ENCODE measurements around the gene ADCYAP1R1. TPM values are rescaled to one million over a fixed set of nuclear protein-coding genes. Genes with fewer than 3 reads are reported as not detected.

ADCYAP1R1 gene
- total and polyA plus RNA-seq, 2 of the 8 experiments (the other 6 are each of a cell fraction or from before 2014, with no cell fraction given) = 14.4 to 14.6 TPM

- TF ChIP-seq SIN3A (conservative IDR thresholded peaks at IDR 0.05 in 1 of 2, IDR thresholded peaks at IDR 0.05 in 1 of 2; ENCODE audit: low read depth in 1 of 2, low read length in 2 of 2) (no peak), POU5F1 (IDR thresholded peaks at IDR 0.05; ENCODE audit: low read depth, low read length) (no peak), JUN (IDR thresholded peaks at IDR 0.05; ENCODE audit: low read depth, low read length) (no peak), ZNF274 (IDR thresholded peaks at IDR 0.05; ENCODE audit: borderline replicate concordance, extremely low read depth, low read length) (no peak), RNF2 (IDR thresholded peaks at IDR 0.05; ENCODE audit: borderline replicate concordance, low read depth, low read length, missing control alignments, poor library complexity, severe bottlenecking) (no peak)
Measured at GRCh38 chr7:31133497-31133896, 81.4 kb downstream of the ADCYAP1R1 start (continued).
